Ovary (tissue), 3 donors: ENCODE data around the gene PEAK1.

ENCODE experiments used
- POLR2A ChIP-seq: fragments of 450-650 bp; IDR thresholded peaks from one replicate; pipeline ENCODE4 v1.6.1; 2017; ENCODE audit warnings: antibody characterized with exemption, mild to moderate bottlenecking, moderate library complexity
- TF ChIP-seq, protein P1 (sequence below), 3 donors: fragments of 450-650 bp in 2 of 3; fragments of 200-600 bp in 1 of 3; IDR thresholded peaks; one replicate each; pipeline versions ENCODE4 v1.5.1 to v1.8.0; 2016 to 2022; ENCODE audit warnings: antibody characterized with exemption in 3 of 3, mild to moderate bottlenecking in 1 of 3
- donor health status: DM: no; HTN: no; CAD: no.

DNA sequence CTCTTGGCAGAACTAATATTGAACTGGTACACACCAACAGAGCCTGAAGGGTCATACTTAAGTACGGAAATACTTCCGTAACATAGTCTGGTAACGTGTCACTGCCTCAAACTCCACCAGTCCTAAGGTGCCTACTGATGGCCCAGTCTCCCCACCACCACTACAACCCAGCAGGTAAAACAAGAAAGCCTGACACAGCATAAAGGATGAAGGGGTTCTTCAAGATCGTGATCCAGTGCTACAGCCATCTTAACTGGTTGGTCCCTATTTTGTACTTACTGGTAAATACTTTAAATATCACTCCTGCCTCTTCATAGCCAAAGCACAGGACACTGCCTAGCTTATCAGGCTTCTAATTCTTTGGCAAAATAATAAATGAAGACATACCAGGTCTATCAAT is 46.5 kb downstream of the PEAK1 start:
- TF ChIP-seq, protein P1, sequence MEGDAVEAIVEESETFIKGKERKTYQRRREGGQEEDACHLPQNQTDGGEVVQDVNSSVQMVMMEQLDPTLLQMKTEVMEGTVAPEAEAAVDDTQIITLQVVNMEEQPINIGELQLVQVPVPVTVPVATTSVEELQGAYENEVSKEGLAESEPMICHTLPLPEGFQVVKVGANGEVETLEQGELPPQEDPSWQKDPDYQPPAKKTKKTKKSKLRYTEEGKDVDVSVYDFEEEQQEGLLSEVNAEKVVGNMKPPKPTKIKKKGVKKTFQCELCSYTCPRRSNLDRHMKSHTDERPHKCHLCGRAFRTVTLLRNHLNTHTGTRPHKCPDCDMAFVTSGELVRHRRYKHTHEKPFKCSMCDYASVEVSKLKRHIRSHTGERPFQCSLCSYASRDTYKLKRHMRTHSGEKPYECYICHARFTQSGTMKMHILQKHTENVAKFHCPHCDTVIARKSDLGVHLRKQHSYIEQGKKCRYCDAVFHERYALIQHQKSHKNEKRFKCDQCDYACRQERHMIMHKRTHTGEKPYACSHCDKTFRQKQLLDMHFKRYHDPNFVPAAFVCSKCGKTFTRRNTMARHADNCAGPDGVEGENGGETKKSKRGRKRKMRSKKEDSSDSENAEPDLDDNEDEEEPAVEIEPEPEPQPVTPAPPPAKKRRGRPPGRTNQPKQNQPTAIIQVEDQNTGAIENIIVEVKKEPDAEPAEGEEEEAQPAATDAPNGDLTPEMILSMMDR (IDR thresholded peaks at IDR 0.05) = no peak
- no peak for TF ChIP-seq POLR2A
